Activated effector memory CD4-positive, alpha-beta T cell treated with Interleukin-2 at 50 U/mL for 16 hours (primary cell): ENCODE measurements around the gene CHRNB2.

Experiments
- DNase-seq: peaks from one replicate; pipeline ENCODE4 v3.0.0-alpha.2; 2020

CHRNB2 gene

DNA sequence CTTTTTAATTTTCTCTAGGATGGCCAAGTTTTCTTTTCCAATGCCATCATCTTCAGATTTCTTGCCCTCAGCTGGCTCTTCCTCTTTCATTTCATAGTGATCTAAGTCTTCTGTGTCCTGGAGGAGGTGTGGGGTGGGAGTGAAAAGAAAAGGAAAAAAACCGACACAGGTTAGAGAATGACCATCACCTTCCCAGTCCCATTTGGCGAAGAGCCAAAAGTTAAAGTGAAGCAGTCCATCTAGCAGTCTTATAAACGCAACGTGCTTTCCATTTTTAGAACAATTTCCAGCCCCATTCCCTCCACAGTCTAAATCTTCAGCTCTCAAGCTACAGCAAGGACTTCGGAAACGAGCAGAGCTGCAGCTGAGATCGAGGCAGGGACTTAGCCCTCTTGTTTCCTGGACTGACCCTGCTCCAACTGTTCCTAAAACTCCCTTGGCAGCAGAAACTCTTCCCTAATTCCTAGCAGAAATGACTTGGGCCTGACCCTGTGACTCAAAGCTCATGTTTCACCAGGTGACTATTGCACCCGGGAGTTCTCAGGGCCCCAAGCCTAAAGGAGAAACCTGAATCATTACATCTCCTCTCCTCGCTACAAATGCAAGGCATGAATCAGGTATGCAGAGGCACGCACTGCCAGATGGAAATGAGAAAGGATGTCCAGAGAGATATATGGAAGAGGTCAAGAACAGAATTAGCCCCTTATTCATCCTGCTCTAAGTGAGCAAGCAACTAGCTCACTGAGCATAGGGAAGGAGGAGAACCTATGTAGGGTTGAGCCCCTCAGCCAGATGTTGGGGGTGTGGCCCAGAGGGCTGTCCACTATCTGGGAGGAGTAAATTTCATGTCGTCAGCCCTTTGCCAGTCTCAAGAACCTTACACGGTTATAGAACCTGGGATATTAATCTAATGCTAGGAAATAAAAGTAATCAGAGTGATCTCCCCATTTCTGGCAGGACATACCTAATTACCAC is 14.2 kb upstream of the CHRNB2 start:
- DNase-seq, result no peak

DNA sequence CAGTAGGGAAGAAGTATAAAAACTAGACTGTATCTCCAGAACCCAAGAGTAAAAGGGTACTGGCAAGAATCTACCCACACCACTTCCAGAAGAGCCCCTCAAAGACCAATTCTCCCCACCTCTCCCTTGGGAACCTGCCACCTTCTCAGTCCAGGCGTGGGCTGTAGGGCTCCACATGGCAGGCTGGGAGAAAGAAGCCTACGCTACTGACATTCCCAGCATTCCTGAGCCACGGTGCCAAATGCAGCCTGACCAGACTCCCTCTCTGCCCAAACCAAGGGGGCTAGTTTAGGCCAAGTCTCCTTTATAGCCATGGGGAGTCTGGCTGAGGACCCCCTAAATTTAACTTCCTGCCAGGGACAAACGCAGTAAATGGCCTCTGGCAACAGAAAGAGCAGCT is 11.2 kb upstream of the CHRNB2 start:
- no peak for DNase-seq

DNA sequence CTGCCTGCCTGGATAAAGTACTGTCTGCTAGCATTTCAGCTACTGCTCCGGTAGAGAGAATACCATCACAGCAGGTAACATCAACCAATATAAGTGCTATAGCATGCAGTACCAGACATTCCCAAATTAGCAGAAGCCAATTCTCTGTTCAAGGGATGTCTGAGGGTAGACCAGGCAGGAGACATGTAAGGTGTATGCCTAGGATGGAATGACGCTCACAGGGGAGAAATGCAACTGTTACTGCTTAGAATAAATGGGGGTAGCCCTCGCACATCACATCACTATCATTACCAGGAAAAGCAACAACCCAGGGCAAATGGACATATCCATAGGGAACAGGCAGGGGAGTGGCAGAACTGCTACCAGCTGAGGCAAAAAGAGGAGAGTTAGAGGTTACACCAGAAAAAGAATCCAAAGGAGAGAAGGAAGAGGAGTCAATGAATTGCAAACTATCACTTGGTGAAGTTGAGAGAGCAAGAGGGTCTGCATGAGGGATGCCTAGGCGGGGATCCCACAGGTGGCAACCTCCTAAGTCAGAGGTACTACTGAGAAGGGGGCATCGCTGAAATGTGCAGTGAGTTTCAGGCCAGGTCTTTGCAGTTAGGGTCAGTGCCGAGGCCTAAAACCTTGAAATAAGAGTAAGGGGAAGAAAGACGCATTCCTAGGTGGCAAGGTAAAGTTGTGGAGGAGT is 10.2 kb upstream of the CHRNB2 start:
- no peak for DNase-seq

DNA sequence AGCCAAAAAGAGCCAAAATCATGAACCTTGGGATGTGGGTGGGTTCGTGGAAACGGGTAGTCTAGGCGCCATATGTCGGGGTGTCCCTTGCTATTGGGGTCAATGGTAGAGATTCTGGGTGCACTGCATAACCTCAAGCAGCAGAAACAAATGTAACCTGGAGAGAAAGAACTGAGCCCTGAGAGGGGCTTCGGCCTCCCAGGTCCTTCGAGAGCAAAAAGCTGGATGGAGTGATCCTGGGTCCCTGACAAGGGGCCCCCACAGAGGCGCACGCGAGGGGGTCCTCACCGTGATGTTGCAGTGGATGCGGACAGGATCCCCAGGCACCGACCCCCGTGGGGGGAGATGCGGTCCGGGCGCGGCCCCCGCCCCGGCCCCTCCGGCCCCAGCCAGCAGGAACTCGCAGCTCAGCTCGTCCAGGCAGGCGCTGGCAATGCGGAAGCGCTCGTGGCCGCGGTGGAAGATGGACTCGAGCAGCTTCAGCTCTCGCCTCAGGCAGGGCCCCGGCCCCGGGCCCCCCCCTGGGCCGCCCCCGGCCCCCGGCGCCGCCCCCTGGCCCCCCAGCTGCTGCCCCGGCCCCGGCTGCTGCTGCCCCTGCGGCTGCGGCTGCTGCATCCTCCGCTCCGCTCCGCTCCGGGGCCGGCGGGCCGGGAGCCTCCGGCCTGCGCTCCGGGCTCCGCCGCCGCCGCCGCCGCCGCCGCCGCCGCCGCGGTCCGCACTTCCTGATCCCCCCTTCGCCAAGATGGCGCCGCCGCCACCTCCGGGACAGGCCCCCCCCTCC is 9.4 kb upstream of the CHRNB2 start, which contains the start of gene UBE2Q1:
Gene UBE2Q1 (minus strand): TSS at position 724 of the 781 bp plus-strand sequence. CDS start 109 bp downstream, at position 615.
- peak; percentile 22 for DNase-seq

- DNase-seq, result peak; percentile 99
Measured at GRCh38 chr1:154558720-154559465, 8.7 kb upstream of the CHRNB2 start.

- DNase-seq, result peak; percentile 71
Measured at GRCh38 chr1:154559466-154560044, 8.0 kb upstream of the CHRNB2 start.

DNA sequence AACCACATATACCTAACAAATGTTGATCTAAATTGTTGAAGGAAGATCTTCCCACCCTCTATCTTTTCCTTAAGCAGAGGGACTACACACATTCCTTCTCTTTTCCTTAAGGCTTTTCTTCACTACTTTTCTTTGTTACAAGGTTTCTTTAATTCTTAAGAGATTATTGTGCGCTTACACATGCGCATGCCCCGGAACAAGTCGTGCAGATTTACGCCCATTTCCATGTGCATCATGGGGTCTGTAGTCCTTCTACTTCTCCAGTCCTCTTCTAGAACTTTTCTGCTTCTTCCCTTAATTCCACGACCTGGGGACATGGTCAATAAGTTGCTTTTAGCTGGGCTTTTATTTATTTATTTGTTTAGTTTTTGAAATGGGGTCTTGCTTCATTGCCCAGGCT is 1.7 kb upstream of the CHRNB2 start:
- DNase-seq, result no peak

DNA sequence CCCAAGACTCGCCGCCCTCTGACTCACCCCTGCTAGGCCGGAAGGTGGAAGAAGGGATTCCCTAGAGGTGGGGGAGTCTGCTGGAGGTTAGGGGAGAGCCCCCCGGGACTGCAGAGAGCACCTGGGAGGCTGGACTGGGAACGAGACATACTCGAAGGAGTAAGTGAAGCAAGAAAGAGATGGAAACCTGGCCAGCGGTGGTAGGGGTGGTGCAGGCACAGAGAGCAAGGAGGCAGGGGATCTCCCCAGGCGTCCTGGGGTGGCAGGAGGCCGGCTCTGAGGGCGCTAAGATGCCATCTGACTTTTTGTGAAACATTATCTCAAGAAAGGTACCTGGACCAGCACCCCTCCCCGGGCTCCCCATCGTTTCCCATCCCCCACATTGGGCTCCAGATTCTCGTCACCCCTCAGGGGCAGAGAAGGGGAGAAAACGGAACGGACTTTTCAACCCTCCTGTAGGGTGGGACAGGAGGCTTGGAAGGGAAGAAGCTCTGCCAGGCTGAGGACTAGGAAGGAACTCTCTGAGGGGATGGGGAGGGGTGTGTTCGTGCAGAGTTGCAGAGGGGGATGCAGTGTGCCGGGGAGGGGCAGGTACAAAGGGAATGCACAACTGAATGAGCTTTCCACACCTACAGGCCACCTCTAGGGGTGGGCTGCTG is 708 bp downstream of the CHRNB2 start:
- no peak for DNase-seq

GRCh38 chr1:154571244-154571963 is 3.8 kb downstream of the CHRNB2 start:
- DNase-seq, result no peak

DNA sequence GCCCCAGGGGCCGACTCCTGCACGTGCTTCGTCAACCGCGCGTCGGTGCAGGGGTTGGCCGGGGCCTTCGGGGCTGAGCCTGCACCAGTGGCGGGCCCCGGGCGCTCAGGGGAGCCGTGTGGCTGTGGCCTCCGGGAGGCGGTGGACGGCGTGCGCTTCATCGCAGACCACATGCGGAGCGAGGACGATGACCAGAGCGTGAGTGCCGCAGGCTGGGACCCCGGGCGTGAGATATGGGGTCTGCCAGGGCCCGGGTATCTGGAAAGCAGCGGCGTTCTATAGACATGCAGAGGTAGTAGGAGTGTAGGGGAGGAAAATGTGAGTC is 4.3 kb downstream of the CHRNB2 start:
- no peak for DNase-seq

GRCh38 chr1:154572468-154573167 is 5.0 kb downstream of the CHRNB2 start:
- no peak for DNase-seq

DNA sequence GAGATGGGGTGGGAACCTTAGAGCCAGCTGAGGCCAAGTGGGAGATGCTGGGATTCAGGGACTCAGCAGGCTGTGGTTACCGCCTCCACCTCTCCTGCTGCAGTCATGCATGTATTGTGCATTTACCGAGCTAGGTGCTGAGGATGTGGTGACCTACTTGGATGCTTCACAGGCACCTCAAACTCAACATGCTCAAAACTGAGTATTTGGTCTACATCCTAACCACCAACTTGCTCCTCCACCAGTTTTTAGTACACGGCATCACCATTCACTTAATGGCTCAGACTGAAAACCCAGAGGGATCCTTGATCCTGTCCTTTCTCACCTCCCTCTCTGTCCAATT is 5.6 kb downstream of the CHRNB2 start:
- no peak for DNase-seq

- no peak for DNase-seq
Measured at GRCh38 chr1:154574716-154575115, 7.1 kb downstream of the CHRNB2 start.

DNA sequence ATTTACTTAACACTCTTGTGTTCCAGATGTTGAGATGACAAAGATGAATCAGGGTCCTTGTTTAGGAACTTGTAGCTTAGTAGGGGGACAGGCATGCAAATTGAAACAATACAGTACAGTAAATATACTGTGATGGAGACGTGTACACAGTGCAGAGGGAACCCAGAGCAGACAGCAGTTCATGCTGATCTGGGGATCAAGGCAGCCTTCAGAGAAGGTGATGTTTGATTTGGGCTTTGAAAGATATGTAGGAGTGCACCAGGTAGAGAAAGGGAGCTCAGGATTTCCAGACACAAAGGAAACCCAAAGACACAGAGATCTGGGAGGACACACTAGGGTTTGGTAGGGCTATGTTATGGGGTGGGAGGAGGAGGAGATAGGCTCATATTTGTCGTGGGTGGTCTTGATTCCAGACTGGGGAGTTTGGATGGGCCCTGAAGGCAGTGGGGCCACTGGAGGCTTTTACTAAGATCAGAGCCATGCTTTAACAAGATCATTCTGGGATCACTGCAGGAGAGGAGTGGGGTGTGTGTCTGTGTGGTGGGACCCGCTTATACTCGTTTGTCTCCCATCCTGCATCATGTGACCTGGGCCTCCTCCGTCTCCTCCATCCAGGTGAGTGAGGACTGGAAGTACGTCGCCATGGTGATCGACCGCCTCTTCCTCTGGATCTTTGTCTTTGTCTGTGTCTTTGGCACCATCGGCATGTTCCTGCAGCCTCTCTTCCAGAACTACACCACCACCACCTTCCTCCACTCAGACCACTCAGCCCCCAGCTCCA is 7.8 kb downstream of the CHRNB2 start:
- no peak for DNase-seq

DNA sequence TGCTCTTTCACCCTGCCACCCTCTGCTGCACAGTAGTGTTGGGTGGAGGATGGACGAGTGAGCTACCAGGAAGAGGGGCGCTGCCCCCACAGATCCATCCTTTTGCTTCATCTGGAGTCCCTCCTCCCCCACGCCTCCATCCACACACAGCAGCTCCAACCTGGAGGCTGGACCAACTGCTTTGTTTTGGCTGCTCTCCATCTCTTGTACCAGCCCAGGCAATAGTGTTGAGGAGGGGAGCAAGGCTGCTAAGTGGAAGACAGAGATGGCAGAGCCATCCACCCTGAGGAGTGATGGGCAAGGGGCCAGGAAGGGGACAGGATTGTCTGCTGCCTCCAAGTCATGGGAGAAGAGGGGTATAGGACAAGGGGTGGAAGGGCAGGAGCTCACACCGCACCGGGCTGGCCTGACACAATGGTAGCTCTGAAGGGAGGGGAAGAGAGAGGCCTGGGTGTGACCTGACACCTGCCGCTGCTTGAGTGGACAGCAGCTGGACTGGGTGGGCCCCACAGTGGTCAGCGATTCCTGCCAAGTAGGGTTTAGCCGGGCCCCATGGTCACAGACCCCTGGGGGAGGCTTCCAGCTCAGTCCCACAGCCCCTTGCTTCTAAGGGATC is 8.5 kb downstream of the CHRNB2 start:
- no peak for DNase-seq

GRCh38 chr1:154577346-154578057 is 9.9 kb downstream of the CHRNB2 start:
- DNase-seq, result no peak

DNA sequence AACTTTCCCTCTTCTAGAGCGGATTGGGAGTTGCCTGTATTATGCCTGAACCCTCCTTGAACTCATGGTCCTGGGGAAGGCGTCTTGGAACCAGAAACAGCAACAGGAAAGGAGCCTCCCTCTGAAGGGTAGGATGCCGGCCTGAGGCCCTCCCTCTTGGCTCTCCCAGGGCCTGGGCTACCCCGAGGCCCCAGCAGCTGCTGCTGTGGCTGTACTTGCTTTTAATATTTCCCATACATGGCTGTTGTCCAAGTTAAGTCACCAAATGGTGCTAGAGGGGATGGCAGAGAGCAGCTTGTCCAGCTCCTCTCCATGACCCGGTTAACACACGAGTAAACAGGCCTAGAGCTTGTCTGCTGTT is 10.5 kb downstream of the CHRNB2 start:
- DNase-seq, result no peak

GRCh38 chr1:154579374-154579773 is 11.8 kb downstream of the CHRNB2 start:
- DNase-seq, result no peak

GRCh38 chr1:154581766-154582165 is 14.2 kb downstream of the CHRNB2 start:
- no peak for DNase-seq
